Calu3 (cell line): Measurements from ENCODE around the gene CFD. TPM values are rescaled to one million over a fixed set of nuclear protein-coding genes. Genes with fewer than 3 reads are reported as not detected.
A peak's percentile ranks its signal among the peaks of the same experiment; 100 is the strongest.

Experiments
- BruUV-seq: library from RNA; stranded (reverse); fragments of 400-500 nt; replicated peaks from 2 replicates; lab custom pipeline; 2021; lab: Mats Ljungman, UMichigan
- CTCF ChIA-PET: fragments of 300-600 bp; sonication (Branson Sonifier 250); formaldehyde crosslinking; loops from one replicate; lab custom pipeline; 2022; ENCODE audit warnings: antibody characterized with exemption; lab: Charles Lee
- DNase-seq: peaks from one replicate; pipeline ENCODE4 v3.0.0; 2022
- H3K27ac Mint-ChIP-seq: one replicate; pipeline ENCODE4 v1.8.0; 2022; ENCODE audit warnings: mixed read lengths; ENCODE audit not compliant: unreplicated experiment
- H3K27me3 Mint-ChIP-seq: one replicate; pipeline ENCODE4 v1.8.0; 2022; ENCODE audit warnings: mixed read lengths; ENCODE audit not compliant: unreplicated experiment
- H3K36me3 Mint-ChIP-seq: one replicate; pipeline ENCODE4 v1.8.0; 2022; ENCODE audit warnings: mild to moderate bottlenecking, moderate library complexity, mixed read lengths; ENCODE audit not compliant: insufficient read depth, unreplicated experiment
- H3K4me1 Mint-ChIP-seq: one replicate; pipeline ENCODE4 v1.8.0; 2022; ENCODE audit warnings: mild to moderate bottlenecking, low read depth, mixed read lengths; ENCODE audit not compliant: unreplicated experiment
- H3K4me3 Mint-ChIP-seq: one replicate; pipeline ENCODE4 v1.8.0; 2022; ENCODE audit warnings: mild to moderate bottlenecking, low read depth, moderate library complexity, mixed read lengths; ENCODE audit not compliant: unreplicated experiment
- H3K9me3 Mint-ChIP-seq: one replicate; pipeline ENCODE4 v1.8.0; 2022; ENCODE audit warnings: low read depth, mixed read lengths; ENCODE audit not compliant: unreplicated experiment
- intact Hi-C: fragments of 100-400 bp; cut with micrococcal nuclease; formaldehyde crosslinking; loops from one replicate; pipeline ENCODE4 v1.10.0; 2022; ENCODE audit not compliant: unreplicated experiment
- total RNA-seq: library from RNA; stranded (reverse); gene quantifications from 2 replicates; pipeline ENCODE4 v1.2.3, GENCODE V29; 2022
- TF ChIP-seq, protein P1 (sequence below): fragments of 200-600 bp; IDR thresholded peaks from one replicate; pipeline ENCODE4 v1.8.0; 2022; ENCODE audit warnings: antibody characterized with exemption; ENCODE audit not compliant: unreplicated experiment

The CFD gene
- total RNA-seq, 1 experiment from 2014 or later: 2.3 TPM

GRCh38 chr19:904545-904944 lies 45.1 kb downstream of the CFD start:
- BruUV-seq: no TSS peak
- Mint-ChIP-seq H3K36me3 (peaks cover 18% of the 10 kb centered on the region), H3K4me1 (peaks cover 4% of the 10 kb centered on the region), H3K27ac (no peak overlapping the region), H3K27me3 (no peaks in the 10 kb centered on the region), H3K9me3 (no peaks in the 10 kb centered on the region), H3K4me3 (no peak overlapping the region)
- no peak for DNase-seq
- TF ChIP-seq, protein P1, sequence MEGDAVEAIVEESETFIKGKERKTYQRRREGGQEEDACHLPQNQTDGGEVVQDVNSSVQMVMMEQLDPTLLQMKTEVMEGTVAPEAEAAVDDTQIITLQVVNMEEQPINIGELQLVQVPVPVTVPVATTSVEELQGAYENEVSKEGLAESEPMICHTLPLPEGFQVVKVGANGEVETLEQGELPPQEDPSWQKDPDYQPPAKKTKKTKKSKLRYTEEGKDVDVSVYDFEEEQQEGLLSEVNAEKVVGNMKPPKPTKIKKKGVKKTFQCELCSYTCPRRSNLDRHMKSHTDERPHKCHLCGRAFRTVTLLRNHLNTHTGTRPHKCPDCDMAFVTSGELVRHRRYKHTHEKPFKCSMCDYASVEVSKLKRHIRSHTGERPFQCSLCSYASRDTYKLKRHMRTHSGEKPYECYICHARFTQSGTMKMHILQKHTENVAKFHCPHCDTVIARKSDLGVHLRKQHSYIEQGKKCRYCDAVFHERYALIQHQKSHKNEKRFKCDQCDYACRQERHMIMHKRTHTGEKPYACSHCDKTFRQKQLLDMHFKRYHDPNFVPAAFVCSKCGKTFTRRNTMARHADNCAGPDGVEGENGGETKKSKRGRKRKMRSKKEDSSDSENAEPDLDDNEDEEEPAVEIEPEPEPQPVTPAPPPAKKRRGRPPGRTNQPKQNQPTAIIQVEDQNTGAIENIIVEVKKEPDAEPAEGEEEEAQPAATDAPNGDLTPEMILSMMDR: no peak
- CTCF ChIA-PET: no interaction called here
- intact Hi-C loops: no loop called here

GRCh38 chr19:906480-906879 lies 47.0 kb downstream of the CFD start:
- Mint-ChIP-seq H3K4me1 (peaks cover 8% of the 10 kb centered on the region), H3K27me3 (no peaks in the 10 kb centered on the region), H3K27ac (no peak overlapping the region), H3K36me3 (peaks cover 28% of the 10 kb centered on the region), H3K4me3 (no peak overlapping the region), H3K9me3 (no peaks in the 10 kb centered on the region)
- CTCF ChIA-PET: no interaction called here
- intact Hi-C loops: no loop called here
- TF ChIP-seq, protein P1: no peak
- DNase-seq: no peak
- BruUV-seq: no TSS peak

DNA sequence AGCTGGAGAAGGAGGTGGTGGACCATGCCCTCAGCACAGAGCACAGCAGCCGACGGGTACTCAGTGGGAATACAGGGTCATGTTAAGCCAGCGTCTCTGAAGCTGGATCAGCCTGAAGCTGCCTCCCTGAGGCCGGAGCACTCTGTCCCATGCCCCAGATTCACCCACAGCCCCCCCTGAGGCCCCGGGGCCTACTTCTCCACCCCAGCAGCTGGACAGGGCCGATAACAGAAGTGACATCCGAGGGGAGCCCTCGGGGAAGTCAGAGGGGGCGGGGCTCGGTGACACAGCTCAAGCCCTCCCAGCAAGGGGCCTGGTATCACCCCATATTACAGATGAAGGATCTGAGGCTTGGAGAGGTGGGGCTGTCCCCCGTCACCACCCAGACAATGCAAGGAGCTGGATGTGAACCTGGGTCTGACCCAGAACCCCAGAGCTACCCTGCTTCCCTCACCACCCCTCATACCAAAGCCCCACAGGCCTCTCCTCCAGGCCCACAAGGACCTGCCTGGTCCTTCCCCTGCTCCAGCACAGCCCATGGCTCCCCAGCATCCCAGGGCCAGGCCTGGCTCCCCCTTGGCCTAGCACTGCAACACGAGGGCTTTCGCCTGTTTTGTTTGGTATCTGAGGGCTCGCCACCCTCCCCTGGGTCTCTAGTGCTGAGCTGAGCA lies 47.9 kb downstream of the CFD start:
- peaks cover 23% of the 10 kb centered on the region for H3K36me3 Mint-ChIP-seq
- no peaks in the 10 kb centered on the region for H3K9me3 Mint-ChIP-seq
- no peak for DNase-seq
- no peak overlapping the region for H3K27ac Mint-ChIP-seq
- H3K27me3 Mint-ChIP-seq: no peaks in the 10 kb centered on the region
- H3K4me3 Mint-ChIP-seq: no peak overlapping the region
- intact Hi-C loops: no loop called here
- BruUV-seq: no TSS peak
- TF ChIP-seq, protein P1: no peak
- peaks cover 8% of the 10 kb centered on the region for H3K4me1 Mint-ChIP-seq
- CTCF ChIA-PET: no interaction called here

GRCh38 chr19:911197-912033 lies 52.0 kb downstream of the CFD start:
- TF ChIP-seq, protein P1: no peak
- Mint-ChIP-seq H3K36me3 (peaks cover 29% of the 10 kb centered on the region), H3K4me1 (peaks cover 8% of the 10 kb centered on the region), H3K27ac (no peak overlapping the region), H3K4me3 (peak overlapping the region; percentile 73), H3K9me3 (no peaks in the 10 kb centered on the region), H3K27me3 (no peaks in the 10 kb centered on the region)
- intact Hi-C loops: no loop called here
- CTCF ChIA-PET: no interaction called here
- no TSS peak for BruUV-seq
- no peak for DNase-seq
